Loucy (cell line): ENCODE results near the gene DKC1.

Experiments
- H2AFZ ChIP-seq: fragments of 200-600 bp; sonication (generic); 2 replicates; pipeline ENCODE4 v1.6.0; 2016; ENCODE audit warnings: antibody characterized with exemption, mild to moderate bottlenecking, low read length, moderate library complexity
- H3F3A ChIP-seq: fragments of 200-600 bp; 2 replicates; pipeline ENCODE4 v1.6.0; 2016; ENCODE audit warnings: antibody characterized with exemption, low read depth, mild to moderate bottlenecking
- H3K27me3 ChIP-seq: fragments of 200-600 bp; sonication (generic); 2 replicates; pipeline ENCODE4 v1.6.1; 2014; ENCODE audit warnings: low read length, mild to moderate bottlenecking; ENCODE audit not compliant: insufficient read depth, poor library complexity, severe bottlenecking
- H3K36me3 ChIP-seq: fragments of 200-600 bp; sonication (generic); 2 replicates; pipeline ENCODE4 v1.6.1; 2016; ENCODE audit warnings: low read length; ENCODE audit not compliant: insufficient read depth
- H3K4me1 ChIP-seq: fragments of 200-600 bp; sonication (generic); 2 replicates; pipeline ENCODE4 v1.5.1; 2014; ENCODE audit warnings: low read length, mild to moderate bottlenecking; ENCODE audit not compliant: insufficient read depth, poor library complexity, severe bottlenecking
- H3K4me2 ChIP-seq: fragments of 200-600 bp; sonication (generic); 2 replicates; pipeline ENCODE4 v1.6.0; 2014; ENCODE audit warnings: antibody characterized with exemption, low read length, low read depth, mild to moderate bottlenecking; ENCODE audit not compliant: poor library complexity, severe bottlenecking
- H3K4me3 ChIP-seq: fragments of 200-600 bp; sonication (generic); 2 replicates; pipeline ENCODE4 v1.5.1; 2014; ENCODE audit warnings: low read length, mild to moderate bottlenecking, mixed read lengths; ENCODE audit not compliant: poor library complexity, severe bottlenecking
- H3K79me2 ChIP-seq: fragments of 200-600 bp; sonication (generic); 2 replicates; pipeline ENCODE4 v1.6.1; 2014; ENCODE audit warnings: low read length; ENCODE audit not compliant: insufficient read depth
- H3K9ac ChIP-seq: fragments of 200-600 bp; sonication (generic); 2 replicates; pipeline ENCODE4 v1.6.0; 2014; ENCODE audit warnings: mild to moderate bottlenecking, low read depth, low read length, moderate library complexity; ENCODE audit not compliant: poor library complexity, severe bottlenecking
- H3K9me2 ChIP-seq: fragments of 200-600 bp; sonication (generic); replicated peaks from 2 replicates; pipeline ENCODE4 v1.6.1; 2016; ENCODE audit warnings: low read depth, low read length, mixed read lengths
- H3K9me3 ChIP-seq: fragments of 200-600 bp; sonication (generic); 2 replicates; pipeline ENCODE4 v1.6.1; 2014; ENCODE audit warnings: mild to moderate bottlenecking, antibody characterized with exemption, low read length, low read depth; ENCODE audit not compliant: insufficient read depth
- H4K20me1 ChIP-seq: fragments of 200-600 bp; sonication (generic); 2 replicates; pipeline ENCODE4 v1.6.0; 2014; ENCODE audit warnings: antibody characterized with exemption, low read length, mild to moderate bottlenecking; ENCODE audit not compliant: insufficient read depth, poor library complexity, severe bottlenecking
- CTCF ChIP-seq: fragments of 200-600 bp; sonication (generic); conservative IDR thresholded peaks from 2 replicates; pipeline ENCODE4 v1.5.1; 2014; ENCODE audit warnings: mild to moderate bottlenecking, antibody characterized with exemption, low read length
- EZH2phosphoT487 ChIP-seq: fragments of 200-600 bp; IDR thresholded peaks from 2 replicates; pipeline ENCODE4 v1.6.1; 2018; ENCODE audit warnings: antibody characterized with exemption, mild to moderate bottlenecking, moderate library complexity, borderline replicate concordance

Gene DKC1

GRCh38 chrX:154761977-154762536 is 607 bp upstream of the DKC1 start:
- peaks cover 22% of the 10 kb centered on the region for H4K20me1 ChIP-seq
- H3K9ac ChIP-seq = peak overlapping the region; percentile 86
- H2AFZ ChIP-seq = peak overlapping the region; percentile 84
- no peaks in the 10 kb centered on the region for H3K27me3 ChIP-seq
- peak overlapping the region; percentile 83 for H3K4me3 ChIP-seq
- peak overlapping the region; percentile 89 for H3K4me2 ChIP-seq
- no peaks in the 10 kb centered on the region for H3F3A ChIP-seq
- peaks cover 22% of the 10 kb centered on the region for H3K36me3 ChIP-seq
- no peak for TF ChIP-seq EZH2phosphoT487
- TF ChIP-seq CTCF = no peak
- H3K4me1 ChIP-seq = peaks cover 19% of the 10 kb centered on the region
- no peaks in the 10 kb centered on the region for H3K9me3 ChIP-seq
- no peaks in the 10 kb centered on the region for H3K9me2 ChIP-seq
- peaks cover 42% of the 10 kb centered on the region for H3K79me2 ChIP-seq

GRCh38 chrX:154774622-154775021 is 12.0 kb downstream of the DKC1 start:
- Histone ChIP-seq H3K9me2 (no peaks in the 10 kb centered on the region), H3K27me3 (no peaks in the 10 kb centered on the region), H3K36me3 (peaks cover 66% of the 10 kb centered on the region; the same call in 1 of the 2 replicates), H4K20me1 (peaks cover 4% of the 10 kb centered on the region), H3K4me1 (no peaks in the 10 kb centered on the region), H3K9me3 (no peaks in the 10 kb centered on the region), H2AFZ (no peak overlapping the region), H3F3A (no peaks in the 10 kb centered on the region), H3K4me2 (no peak overlapping the region), H3K79me2 (peaks cover 7% of the 10 kb centered on the region; the same call in 1 of the 2 replicates), H3K4me3 (no peak overlapping the region), H3K9ac (no peak overlapping the region)
- TF ChIP-seq CTCF (no peak), EZH2phosphoT487 (no peak)

- no peaks in the 10 kb centered on the region for H3K27me3 ChIP-seq
- H3K4me2 ChIP-seq = no peak overlapping the region
- H3K4me3 ChIP-seq = no peak overlapping the region
- no peaks in the 10 kb centered on the region for H3K9me2 ChIP-seq
- H3K4me1 ChIP-seq = no peaks in the 10 kb centered on the region
- no peaks in the 10 kb centered on the region for H3F3A ChIP-seq
- H3K9ac ChIP-seq = no peak overlapping the region
- no peak overlapping the region for H2AFZ ChIP-seq
- H3K9me3 ChIP-seq = no peaks in the 10 kb centered on the region
- peaks cover 4% of the 10 kb centered on the region for H4K20me1 ChIP-seq
- TF ChIP-seq CTCF (no peak), EZH2phosphoT487 (no peak)
- peaks cover 4% of the 10 kb centered on the region; the same call in 1 of the 2 replicates for H3K79me2 ChIP-seq
- H3K36me3 ChIP-seq = peaks cover 59% of the 10 kb centered on the region; the same call in 1 of the 2 replicates
Measured at GRCh38 chrX:154775419-154776349, 13.0 kb downstream of the DKC1 start.
